SK-N-SH (cell line): ENCODE results near the gene CLDN10. TPM values are rescaled to one million over a fixed set of nuclear protein-coding genes. Genes with fewer than 3 reads are reported as not detected.

Experiments
- CTCF ChIA-PET: fragments of 300-600, 350-600 bp; formaldehyde crosslinking; extraction: SDS; loops from one replicate; lab custom pipeline; 2021; lab: Yijun Ruan, JAX
- POLR2A ChIA-PET: fragments of 350-600 bp; sonication (Branson Sonifier 250); formaldehyde crosslinking; extraction: SDS; loops from one replicate; lab custom pipeline; 2020; ENCODE audit warnings: antibody characterized with exemption, inconsistent platforms; lab: Yijun Ruan, JAX
- DNase-seq: peaks from one replicate; pipeline ENCODE4 v3.0.0; 2012
- H2AFZ ChIP-seq: fragments of 200-600 bp; sonication (generic); 2 replicates; pipeline ENCODE4 v1.8.1; 2016; ENCODE audit warnings: antibody characterized with exemption, mild to moderate bottlenecking, low read depth
- H3F3A ChIP-seq: fragments of 200-600 bp; sonication (generic); replicated peaks from 2 replicates; pipeline ENCODE3; 2016; ENCODE audit warnings: antibody characterized with exemption, mild to moderate bottlenecking; ENCODE audit not compliant: insufficient read depth
- H3K27ac ChIP-seq, 2 experiments: fragments of 200-500 bp in 1 of 2; fragments of 200-600 bp in 1 of 2; sonication (Bioruptor generic) in 1 of 2; sonication (generic), shearing (Covaris generic) in 1 of 2; 2 replicates each; pipeline versions ENCODE4 v1.5.1 to v1.6.1; 2014 to 2016; ENCODE audit warnings: low read depth in 2 of 2, inconsistent platforms in 1 of 2, low read length in 1 of 2, mild to moderate bottlenecking in 1 of 2, mixed read lengths in 1 of 2
- H3K27me3 ChIP-seq: fragments of 200-600 bp; sonication (generic), shearing (Covaris generic); 2 replicates; pipeline ENCODE4 v1.6.1; 2016; ENCODE audit warnings: mixed run types; ENCODE audit not compliant: insufficient read depth
- H3K36me3 ChIP-seq, 2 experiments: fragments of 200-500 bp in 1 of 2; fragments of 200-600 bp in 1 of 2; sonication (Bioruptor generic) in 1 of 2; sonication (generic) in 1 of 2; replicated peaks in 1 of 2; 2 replicates each; pipeline versions ENCODE3 to v1.5.1; 2014 to 2016; ENCODE audit warnings: low read length in 1 of 2, mild to moderate bottlenecking in 1 of 2; ENCODE audit not compliant: insufficient read depth in 2 of 2, control insufficient read depth in 1 of 2
- H3K4me1 ChIP-seq, 2 experiments: fragments of 200-500 bp in 1 of 2; fragments of 200-600 bp in 1 of 2; sonication (Bioruptor generic) in 1 of 2; sonication (generic), shearing (Covaris generic) in 1 of 2; 2 replicates each; pipeline versions ENCODE4 v1.5.1 to v1.6.1; 2014 to 2016; ENCODE audit warnings: low read depth in 1 of 2, low read length in 1 of 2, mixed run types in 1 of 2; ENCODE audit not compliant: insufficient read depth in 2 of 2, control insufficient read depth in 1 of 2
- H3K4me2 ChIP-seq: fragments of 200-600 bp; sonication (generic), shearing (Covaris generic); 2 replicates; pipeline ENCODE4 v1.6.1; 2017; ENCODE audit warnings: mixed run types
- H3K4me3 ChIP-seq, 2 experiments: fragments of 200-500 bp in 1 of 2; fragments of 200-600 bp in 1 of 2; sonication (Bioruptor generic) in 1 of 2; sonication (generic), shearing (Covaris generic) in 1 of 2; 2 replicates each; pipeline versions ENCODE4 v1.5.1 to v1.8.1; 2014 to 2016; ENCODE audit warnings: low read depth in 2 of 2, inconsistent platforms in 1 of 2, low read length in 1 of 2, mild to moderate bottlenecking in 1 of 2, mixed read lengths in 1 of 2, moderate library complexity in 1 of 2
- H3K79me2 ChIP-seq: fragments of 200-600 bp; sonication (generic); 2 replicates; pipeline ENCODE4 v1.8.1; 2017; ENCODE audit warnings: mild to moderate bottlenecking; ENCODE audit not compliant: insufficient read depth
- H3K9ac ChIP-seq: fragments of 200-600 bp; sonication (generic); 2 replicates; pipeline ENCODE4 v1.6.1; 2017; ENCODE audit warnings: mixed run types
- H3K9me2 ChIP-seq: fragments of 200-600 bp; sonication (generic); 2 replicates; pipeline ENCODE4 v1.6.1; 2017; ENCODE audit warnings: mixed run types
- H3K9me3 ChIP-seq: fragments of 200-600 bp; sonication (generic); 2 replicates; pipeline ENCODE4 v1.6.1; 2017; ENCODE audit warnings: mixed run types, mild to moderate bottlenecking, moderate library complexity
- H4K20me1 ChIP-seq: fragments of 200-600 bp; sonication (generic); 2 replicates; pipeline ENCODE4 v1.6.1; 2017; ENCODE audit warnings: mild to moderate bottlenecking, mixed run types; ENCODE audit not compliant: insufficient read depth
- CHD2 ChIP-seq: fragments of 150-350 bp; IDR thresholded peaks from 2 replicates; pipeline ENCODE4 v1.6.1; 2018; ENCODE audit warnings: low read length; ENCODE audit not compliant: partially characterized antibody
- GATA2 ChIP-seq: sonication (generic); formaldehyde crosslinking; IDR thresholded peaks from 2 replicates; pipeline ENCODE4 v1.5.0; 2020; ENCODE audit warnings: mild to moderate bottlenecking, missing genetic modification reagents
- WGBS: methylation state at CpG from one replicate; pipeline ENCODE4 v1.1.6; 2017; ENCODE audit warnings: low lambda C conversion rate; 5-methylcytosine and 5-hydroxymethylcytosine counted together
- polyA plus RNA-seq, 3 experiments: library from polyadenylated mRNA; depleted of rRNA; stranded (reverse); fragments of >200 nt; gene quantifications; 2 replicates each; pipeline ENCODE4 v1.2.3, GENCODE V29; 2012

Gene CLDN10
- polyA plus RNA-seq, 1 of the 3 experiments (the other 2 are of a cell fraction): 0.05 TPM

DNA sequence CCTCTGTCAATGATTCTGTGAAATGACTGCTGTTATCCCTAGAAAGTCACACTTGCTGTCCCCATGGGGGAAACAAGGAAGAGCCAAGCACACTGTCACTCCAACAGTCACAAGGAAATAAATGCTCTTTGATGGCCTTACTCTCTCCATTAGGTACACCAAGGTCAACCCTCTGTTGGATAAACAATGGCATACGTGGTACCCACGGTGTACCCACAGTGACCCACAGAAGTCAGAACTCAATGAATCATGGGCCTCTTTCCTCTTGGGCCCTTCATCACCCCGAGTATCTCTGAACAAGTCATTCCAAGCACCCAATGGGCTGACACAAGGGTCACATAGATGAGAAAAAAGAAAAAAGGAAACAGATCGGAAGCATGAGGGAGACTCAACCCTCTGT lies 76.6 kb downstream of the CLDN10 start:
- H3F3A ChIP-seq: peaks cover 7% of the 10 kb centered on the region
- H3K79me2 ChIP-seq: no peaks in the 10 kb centered on the region
- H3K36me3 ChIP-seq: peaks cover 64 to 72% of the 10 kb centered on the region in 2 experiments
- ChIA-PET CTCF (no interaction called here), POLR2A (no interaction called here)
- no peaks in the 10 kb centered on the region for H3K4me1 ChIP-seq
- H3K4me2 ChIP-seq: no peak overlapping the region
- no peaks in the 10 kb centered on the region for H3K9me2 ChIP-seq
- no peak overlapping the region for H3K4me3 ChIP-seq
- no peaks in the 10 kb centered on the region for H3K9me3 ChIP-seq
- TF ChIP-seq GATA2 (CRISPR knock-in tag) (no peak), CHD2 (no peak)
- H2AFZ ChIP-seq: no peak overlapping the region
- H3K27ac ChIP-seq: no peak overlapping the region
- H4K20me1 ChIP-seq: no peaks in the 10 kb centered on the region
- WGBS: 73% methylated on average over 4 of the region's 4 CpGs
- no peaks in the 10 kb centered on the region for H3K27me3 ChIP-seq
- DNase-seq: no peak
- H3K9ac ChIP-seq: no peak overlapping the region

Other genes starting within 250 kb of the CLDN10 start
- 15.0 and 15.2 TPM in 2 replicates for gene DZIP1, start 92.0 kb downstream of the CLDN10 start, polyA plus RNA-seq (2012; rRNA removed)
- gene DNAJC3, start 124.4 kb downstream of the CLDN10 start, polyA plus RNA-seq (2012; rRNA removed): 5.8 and 8.2 TPM in 2 replicates